GM18498 (cell line): ENCODE results near the gene CMC4.

Source experiments
- ATAC-seq: cut with Tn5 transposase; IDR thresholded peaks from one replicate; pipeline ENCODE4 v1.9.1; 2021; ENCODE audit warnings: mild to moderate bottlenecking, moderate library complexity; ENCODE audit not compliant: unreplicated experiment

Gene CMC4

GRCh38 chrX:155070975-155071693 lies at the start of gene CMC4, which contains the start of the genes BRCC3 and MTCP1:
TSS of gene CMC4 (minus strand) at chrX:155071136. CDS start at chrX:155064023, 7,113 bp downstream.
TSS of gene BRCC3 (plus strand) at chrX:155071508. CDS start at chrX:155071528, 20 bp downstream.
TSS of gene MTCP1 (minus strand) at chrX:155071136. CDS start at chrX:155066010, 5,126 bp downstream.
- peak; percentile 92 for ATAC-seq

- ATAC-seq: no peak
Measured at GRCh38 chrX:155115174-155115819, 44.4 kb upstream of the CMC4 start.

- no peak for ATAC-seq
Measured at GRCh38 chrX:155113097-155113496, 42.2 kb upstream of the CMC4 start.

GRCh38 chrX:155112171-155112570 lies 41.2 kb upstream of the CMC4 start:
- ATAC-seq: no peak

GRCh38 chrX:155108427-155108826 lies 37.5 kb upstream of the CMC4 start:
- no peak for ATAC-seq

- no peak for ATAC-seq
Measured at GRCh38 chrX:155105919-155106318, 35.0 kb upstream of the CMC4 start.

- peak; percentile 50 for ATAC-seq
Measured at GRCh38 chrX:155094468-155095061, 23.6 kb upstream of the CMC4 start.

- no peak for ATAC-seq
Measured at GRCh38 chrX:155086961-155087735, 16.2 kb upstream of the CMC4 start.

GRCh38 chrX:155086202-155086840 lies 15.4 kb upstream of the CMC4 start:
- no peak for ATAC-seq

GRCh38 chrX:155071694-155072280 lies 851 bp upstream of the CMC4 start:
- peak; percentile 5 for ATAC-seq

- peak; percentile 16 for ATAC-seq
Measured at GRCh38 chrX:155070663-155070974, 317 bp downstream of the CMC4 start.

- ATAC-seq: no peak
Measured at GRCh38 chrX:155070038-155070437, 898 bp downstream of the CMC4 start.

GRCh38 chrX:155069414-155069813 lies 1.5 kb downstream of the CMC4 start:
- no peak for ATAC-seq

- no peak for ATAC-seq
Measured at GRCh38 chrX:155068165-155068564, 2.8 kb downstream of the CMC4 start.

GRCh38 chrX:155065035-155065734 lies 5.8 kb downstream of the CMC4 start:
- ATAC-seq: no peak

GRCh38 chrX:155061760-155062159 lies 9.2 kb downstream of the CMC4 start:
- ATAC-seq: no peak

GRCh38 chrX:155056877-155057792 lies 13.8 kb downstream of the CMC4 start:
- ATAC-seq: peak; percentile 82

- no peak for ATAC-seq
Measured at GRCh38 chrX:155056471-155056870, 14.5 kb downstream of the CMC4 start.

- ATAC-seq: no peak
Measured at GRCh38 chrX:155055494-155055893, 15.4 kb downstream of the CMC4 start.
